Central memory CD8-positive, alpha-beta T cell (primary cell): ENCODE measurements around the gene DDX31.
A peak's percentile ranks its signal among the peaks of the same experiment; 100 is the strongest.

Experiments
- ATAC-seq: fragments of 150-1000 bp; cut with Tn5 transposase; replicated peaks from 2 replicates; pipeline ENCODE4 v1.10.0; 2022; ENCODE audit warnings: mild to moderate bottlenecking, moderate FRiP score, moderate number of reproducible peaks; ENCODE audit not compliant: poor library complexity, severe bottlenecking; ENCODE audit errors: extremely low read depth
- DNase-seq, 2 donors: peaks; one replicate each; pipeline ENCODE4 v3.0.0; 2021; ENCODE audit warnings: low spot score in 2 of 2
- H3K27ac Mint-ChIP-seq: one replicate; pipeline ENCODE4 v1.8.0; 2022; ENCODE audit warnings: low read depth, mild to moderate bottlenecking, moderate library complexity, mixed read lengths
- H3K27me3 Mint-ChIP-seq: one replicate; pipeline ENCODE4 v1.8.0; 2022; ENCODE audit warnings: mixed read lengths
- H3K36me3 Mint-ChIP-seq: one replicate; pipeline ENCODE4 v1.8.0; 2022; ENCODE audit warnings: mild to moderate bottlenecking, moderate library complexity, mixed read lengths; ENCODE audit not compliant: insufficient read depth
- H3K4me1 Mint-ChIP-seq: one replicate; pipeline ENCODE4 v1.8.0; 2022; ENCODE audit warnings: mixed read lengths
- H3K4me3 Mint-ChIP-seq: one replicate; pipeline ENCODE4 v1.8.0; 2022; ENCODE audit warnings: mild to moderate bottlenecking, moderate library complexity, mixed read lengths
- H3K9me3 Mint-ChIP-seq: one replicate; pipeline ENCODE4 v1.8.0; 2022; ENCODE audit warnings: mixed read lengths

The DDX31 gene

DNA sequence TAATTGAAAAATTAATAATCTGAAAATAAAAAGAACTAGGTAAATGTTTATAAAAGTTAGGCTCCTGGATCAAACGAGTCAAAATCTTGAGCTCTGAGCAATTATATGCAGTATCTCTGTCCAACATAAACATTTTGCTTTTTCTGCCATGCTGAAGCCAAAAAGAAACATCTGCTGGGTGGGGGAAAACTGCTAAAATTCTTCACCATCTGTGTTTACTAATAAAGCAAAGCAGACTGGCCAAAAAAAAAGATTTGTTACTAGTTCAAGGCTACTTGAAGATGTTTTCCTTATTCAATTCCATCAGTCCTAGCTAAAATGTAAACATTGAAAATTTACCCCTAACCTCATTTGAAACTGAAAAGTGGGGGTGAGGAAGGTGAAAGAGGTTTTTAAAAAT, 30.2 kb upstream of the DDX31 start:
- DNase-seq: no peak
- Mint-ChIP-seq H3K36me3 (no peaks in the 10 kb centered on the region), H3K27me3 (peaks cover 31% of the 10 kb centered on the region), H3K4me3 (no peak overlapping the region), H3K4me1 (no peaks in the 10 kb centered on the region), H3K9me3 (peaks cover 21% of the 10 kb centered on the region), H3K27ac (no peak overlapping the region)
- no peak for ATAC-seq

- Mint-ChIP-seq H3K9me3 (peaks cover 21% of the 10 kb centered on the region), H3K27ac (no peak overlapping the region), H3K4me3 (no peak overlapping the region), H3K36me3 (no peaks in the 10 kb centered on the region), H3K4me1 (peaks cover 4% of the 10 kb centered on the region), H3K27me3 (peaks cover 21% of the 10 kb centered on the region)
- ATAC-seq: no peak
- no peak for DNase-seq
Observed at GRCh38 chr9:132698989-132699388, 29.2 kb upstream of the DDX31 start.

DNA sequence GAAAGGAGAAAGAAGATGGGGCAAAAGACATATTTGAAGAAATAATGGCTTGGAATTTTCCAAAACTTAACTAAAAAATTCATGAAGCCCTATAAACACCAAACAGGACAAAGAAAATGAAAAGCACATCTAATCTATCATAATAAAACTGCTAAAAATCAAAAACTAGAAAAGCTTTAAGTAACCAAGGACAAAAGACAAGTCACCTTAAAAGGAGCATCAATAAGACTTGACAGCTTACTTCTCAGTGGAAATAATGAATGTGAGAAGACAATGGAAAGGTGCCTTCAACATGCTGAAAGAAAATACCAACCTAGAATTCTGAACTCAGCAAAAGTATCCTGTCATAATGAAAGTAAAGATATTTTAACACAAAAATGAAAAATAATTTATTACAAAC, 27.4 kb upstream of the DDX31 start:
- ATAC-seq (no peak), DNase-seq (no peak)
- Mint-ChIP-seq H3K4me1 (peaks cover 4% of the 10 kb centered on the region), H3K9me3 (peaks cover 21% of the 10 kb centered on the region), H3K4me3 (no peak overlapping the region), H3K27me3 (peaks cover 10% of the 10 kb centered on the region), H3K36me3 (no peaks in the 10 kb centered on the region), H3K27ac (no peak overlapping the region)

DNA sequence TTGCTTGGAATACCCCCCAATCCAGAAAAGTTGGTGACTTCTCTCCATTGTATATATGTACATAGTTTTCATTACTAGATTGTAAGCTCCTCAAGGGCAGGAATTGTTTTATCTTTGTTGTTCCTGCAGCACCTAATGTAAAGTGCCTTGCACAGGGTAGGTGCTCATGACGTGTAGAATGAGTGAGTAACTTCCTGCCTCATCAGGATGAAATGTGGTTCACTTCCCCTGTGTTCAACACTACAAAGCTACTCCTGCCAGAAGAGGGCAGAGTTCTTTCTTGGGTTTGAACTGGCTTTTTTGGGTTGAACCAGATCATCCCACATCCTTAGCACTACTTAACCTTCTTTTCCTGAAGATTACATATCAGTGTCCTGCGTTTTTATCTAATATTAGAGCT, 24.4 kb upstream of the DDX31 start:
- H3K4me1 Mint-ChIP-seq: peaks cover 4% of the 10 kb centered on the region
- H3K9me3 Mint-ChIP-seq: peaks cover 21% of the 10 kb centered on the region
- peaks cover 17% of the 10 kb centered on the region for H3K36me3 Mint-ChIP-seq
- no peak overlapping the region for H3K4me3 Mint-ChIP-seq
- DNase-seq (peak in 1 of 2 donors; percentile 13), ATAC-seq (peak; percentile 87)
- H3K27ac Mint-ChIP-seq: no peak overlapping the region
- peaks cover 10% of the 10 kb centered on the region for H3K27me3 Mint-ChIP-seq

DNA sequence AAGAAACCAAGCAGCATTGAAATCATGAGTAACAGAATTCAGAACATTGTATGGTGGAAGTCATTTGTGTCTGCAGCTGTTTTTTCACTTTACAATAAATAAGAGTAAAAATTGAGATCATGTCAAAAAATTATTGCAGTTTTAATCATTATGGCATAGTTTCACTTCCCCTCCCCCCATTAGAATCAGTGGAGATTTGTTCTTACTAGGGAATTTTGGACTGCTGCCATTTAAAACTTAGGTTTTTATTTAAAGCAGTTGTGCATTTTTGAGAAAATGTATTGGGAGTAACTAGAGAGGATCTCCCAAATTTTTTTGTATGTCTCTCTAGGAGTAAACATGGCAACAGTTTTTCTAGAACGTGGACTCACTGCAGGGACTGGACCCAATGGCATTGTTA, 20.9 kb upstream of the DDX31 start:
- Mint-ChIP-seq H3K27ac (no peak overlapping the region), H3K36me3 (peaks cover 34% of the 10 kb centered on the region), H3K4me3 (no peak overlapping the region), H3K4me1 (peaks cover 4% of the 10 kb centered on the region), H3K27me3 (no peaks in the 10 kb centered on the region), H3K9me3 (no peaks in the 10 kb centered on the region)
- ATAC-seq (no peak), DNase-seq (no peak)

DNA sequence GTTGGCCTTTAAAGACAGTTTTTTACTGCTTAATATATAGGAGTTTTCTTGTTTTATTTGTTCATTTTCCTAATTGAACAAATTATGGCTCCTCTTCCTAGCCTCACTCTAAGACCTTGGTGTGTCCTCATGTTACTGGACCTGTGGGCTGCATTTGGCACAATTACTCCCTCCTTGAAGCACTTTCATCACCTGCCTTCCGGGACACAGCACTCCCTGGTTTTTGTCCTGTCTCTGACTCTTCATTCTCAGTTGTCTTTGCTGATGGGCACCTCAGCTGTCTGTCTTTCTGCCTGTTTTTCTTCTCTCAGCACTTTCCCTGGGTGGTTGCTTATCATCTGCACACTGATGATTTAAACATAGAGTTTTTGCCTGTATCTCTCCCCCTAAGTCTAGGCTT, 14.1 kb upstream of the DDX31 start:
- H3K27ac Mint-ChIP-seq: no peak overlapping the region
- H3K4me3 Mint-ChIP-seq: no peak overlapping the region
- DNase-seq (no peak), ATAC-seq (no peak)
- peaks cover 20% of the 10 kb centered on the region for H3K4me1 Mint-ChIP-seq
- H3K27me3 Mint-ChIP-seq: no peaks in the 10 kb centered on the region
- H3K36me3 Mint-ChIP-seq: peaks cover 38% of the 10 kb centered on the region
- H3K9me3 Mint-ChIP-seq: no peaks in the 10 kb centered on the region

DNA sequence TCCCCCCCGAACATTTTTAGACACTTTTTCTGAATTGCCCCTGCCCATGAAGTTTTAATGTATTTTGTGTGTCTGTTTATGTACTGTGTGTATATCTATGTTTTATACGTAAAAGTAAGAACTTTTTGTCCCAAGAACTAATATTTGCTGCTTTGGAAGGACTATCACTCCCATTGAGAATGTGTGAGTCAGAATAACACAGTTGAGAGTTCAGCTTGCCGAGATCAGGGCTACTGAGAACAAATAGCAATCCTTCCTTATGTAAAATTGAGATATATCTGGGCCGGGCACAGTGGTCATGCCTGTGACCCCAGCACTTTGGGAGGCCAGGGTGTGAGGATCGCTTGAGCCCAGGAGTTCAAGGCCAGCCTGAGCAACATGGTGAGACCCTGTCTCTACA, 11.8 kb upstream of the DDX31 start:
- DNase-seq (no peak), ATAC-seq (no peak)
- H3K27me3 Mint-ChIP-seq: no peaks in the 10 kb centered on the region
- H3K9me3 Mint-ChIP-seq: no peaks in the 10 kb centered on the region
- peaks cover 34% of the 10 kb centered on the region for H3K36me3 Mint-ChIP-seq
- no peak overlapping the region for H3K27ac Mint-ChIP-seq
- H3K4me3 Mint-ChIP-seq: no peak overlapping the region
- peaks cover 20% of the 10 kb centered on the region for H3K4me1 Mint-ChIP-seq

DNA sequence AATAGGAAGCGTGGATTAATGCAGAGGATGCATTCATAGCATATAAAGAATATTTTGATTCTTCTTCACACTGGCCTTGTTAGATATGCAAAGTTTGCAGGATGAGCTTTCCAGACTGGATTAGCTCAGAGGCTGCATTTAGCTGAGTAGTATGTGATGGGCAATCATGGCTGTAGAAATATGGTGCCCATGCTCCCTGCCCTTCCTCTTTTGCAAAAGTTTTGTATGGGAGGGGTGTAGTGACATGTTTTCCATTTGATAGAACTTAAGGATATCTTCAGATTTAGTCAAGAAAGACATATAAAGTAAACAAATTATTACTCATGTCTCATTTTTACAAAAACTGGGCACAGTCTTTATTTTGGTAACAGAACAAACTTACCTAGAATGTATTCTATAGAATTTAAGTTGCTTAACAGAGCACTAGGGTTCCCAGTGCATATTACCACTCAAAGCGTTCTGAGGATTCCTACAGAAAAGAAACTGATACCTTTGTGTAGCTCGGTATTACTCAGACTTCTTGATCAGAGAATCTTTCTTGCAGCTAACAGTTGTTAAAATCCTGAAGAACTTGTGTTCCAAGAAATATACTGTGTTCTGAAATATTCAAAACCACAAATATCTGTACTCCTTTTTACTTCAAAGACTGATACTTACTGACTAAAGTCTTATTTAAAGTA, 10.3 kb upstream of the DDX31 start:
- H3K27ac Mint-ChIP-seq: no peak overlapping the region
- peaks cover 29% of the 10 kb centered on the region for H3K36me3 Mint-ChIP-seq
- H3K4me1 Mint-ChIP-seq: peaks cover 20% of the 10 kb centered on the region
- DNase-seq: no peak
- no peaks in the 10 kb centered on the region for H3K27me3 Mint-ChIP-seq
- H3K4me3 Mint-ChIP-seq: no peak overlapping the region
- no peak for ATAC-seq
- no peaks in the 10 kb centered on the region for H3K9me3 Mint-ChIP-seq

- peaks cover 17% of the 10 kb centered on the region for H3K4me1 Mint-ChIP-seq
- no peak overlapping the region for H3K27ac Mint-ChIP-seq
- no peak overlapping the region for H3K4me3 Mint-ChIP-seq
- H3K9me3 Mint-ChIP-seq: no peaks in the 10 kb centered on the region
- DNase-seq (no peak), ATAC-seq (no peak)
- no peaks in the 10 kb centered on the region for H3K27me3 Mint-ChIP-seq
- peaks cover 24% of the 10 kb centered on the region for H3K36me3 Mint-ChIP-seq
Observed at GRCh38 chr9:132677976-132678375, 8.2 kb upstream of the DDX31 start.

DNA sequence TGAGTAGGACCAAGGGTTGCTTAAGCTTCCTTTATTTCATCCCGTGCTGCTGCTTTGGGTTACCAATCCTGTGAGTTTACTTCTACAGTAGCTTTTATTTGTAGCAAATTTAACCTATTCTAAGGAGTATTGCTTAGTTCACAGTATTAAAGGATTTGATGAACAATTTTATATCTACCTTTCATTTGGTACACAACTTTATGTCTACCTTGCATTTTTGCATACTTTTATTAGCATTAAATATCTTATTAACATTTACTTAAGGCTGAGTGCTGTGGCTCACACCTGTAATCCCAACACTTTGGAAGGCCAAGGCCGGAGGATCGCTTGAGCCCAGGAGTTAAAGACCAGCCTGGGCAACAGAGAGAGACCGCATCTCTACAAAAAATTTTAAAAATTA, 4.7 kb upstream of the DDX31 start:
- H3K4me3 Mint-ChIP-seq: no peak overlapping the region
- H3K27ac Mint-ChIP-seq: no peak overlapping the region
- DNase-seq: no peak
- peaks cover 33% of the 10 kb centered on the region for H3K36me3 Mint-ChIP-seq
- no peaks in the 10 kb centered on the region for H3K27me3 Mint-ChIP-seq
- H3K9me3 Mint-ChIP-seq: no peaks in the 10 kb centered on the region
- H3K4me1 Mint-ChIP-seq: peaks cover 31% of the 10 kb centered on the region
- ATAC-seq: no peak

DNA sequence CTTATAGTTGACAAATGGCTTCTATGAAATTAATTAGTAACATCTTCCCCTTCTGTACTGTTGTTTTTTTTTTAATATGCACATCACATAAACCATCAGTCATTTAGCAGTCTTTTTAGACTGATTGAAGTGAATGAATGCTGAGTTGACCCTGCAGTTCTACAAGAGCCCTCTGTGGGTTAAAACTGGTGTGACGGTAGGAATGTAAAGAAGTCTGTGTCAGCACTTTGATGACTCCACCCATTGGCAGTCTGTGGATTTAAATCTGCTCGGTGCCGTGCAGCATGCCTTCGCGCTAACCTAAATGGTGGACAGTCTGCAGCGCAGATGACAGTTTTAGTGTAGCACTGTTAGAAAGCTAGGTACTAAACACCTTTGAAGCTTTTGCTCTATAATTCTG, 3.6 kb upstream of the DDX31 start:
- no peak for DNase-seq
- H3K36me3 Mint-ChIP-seq: peaks cover 24% of the 10 kb centered on the region
- no peak overlapping the region for H3K4me3 Mint-ChIP-seq
- H3K4me1 Mint-ChIP-seq: peaks cover 24% of the 10 kb centered on the region
- H3K27ac Mint-ChIP-seq: no peak overlapping the region
- H3K27me3 Mint-ChIP-seq: no peaks in the 10 kb centered on the region
- ATAC-seq: no peak
- no peaks in the 10 kb centered on the region for H3K9me3 Mint-ChIP-seq

GRCh38 chr9:132672413-132672690, 2.6 kb upstream of the DDX31 start:
- H3K4me3 Mint-ChIP-seq: peak overlapping the region; percentile 3
- ATAC-seq: no peak
- peaks cover 31% of the 10 kb centered on the region for H3K4me1 Mint-ChIP-seq
- H3K9me3 Mint-ChIP-seq: no peaks in the 10 kb centered on the region
- no peaks in the 10 kb centered on the region for H3K27me3 Mint-ChIP-seq
- H3K36me3 Mint-ChIP-seq: peaks cover 19% of the 10 kb centered on the region
- DNase-seq: no peak
- H3K27ac Mint-ChIP-seq: no peak overlapping the region

GRCh38 chr9:132671620-132672412, 2.0 kb upstream of the DDX31 start:
- Mint-ChIP-seq H3K4me3 (peak overlapping the region; percentile 91), H3K27ac (peak overlapping the region; percentile 97), H3K9me3 (no peaks in the 10 kb centered on the region), H3K27me3 (no peaks in the 10 kb centered on the region), H3K4me1 (peaks cover 31% of the 10 kb centered on the region), H3K36me3 (peaks cover 19% of the 10 kb centered on the region)
- DNase-seq: no peak
- ATAC-seq: no peak
